GM18517 (cell line): ENCODE measurements around the gene MYO5B.
"Not testable (repeated sequence)": the region's sequence is repeated elsewhere in the genome, so short reads cannot be mapped to it uniquely, and the experiment has no call there.

Experiments used
- ATAC-seq: cut with Tn5 transposase; IDR thresholded peaks from one replicate; pipeline ENCODE4 v1.9.1; 2021; ENCODE audit warnings: mild to moderate bottlenecking, moderate library complexity; ENCODE audit not compliant: unreplicated experiment

Gene MYO5B

GRCh38 chr18:50194631-50195532, at the start of gene MYO5B:
MYO5B (minus strand) TSS chr18:50195147; CDS start chr18:50194793, 354 bp downstream.
- ATAC-seq: peak; percentile 69

- ATAC-seq: not testable (repeated sequence)
These were observed 46.8 kb upstream of the MYO5B start for GRCh38 chr18:50241768-50242167.

GRCh38 chr18:50240080-50240563, 45.2 kb upstream of the MYO5B start:
- ATAC-seq: no peak

GRCh38 chr18:50232419-50232818, 37.5 kb upstream of the MYO5B start:
- ATAC-seq: no peak

GRCh38 chr18:50231621-50232020, 36.7 kb upstream of the MYO5B start:
- no peak for ATAC-seq

GRCh38 chr18:50220249-50220648, 25.3 kb upstream of the MYO5B start:
- ATAC-seq: not testable (repeated sequence)

GRCh38 chr18:50218432-50219197, 23.7 kb upstream of the MYO5B start:
- ATAC-seq: no peak

GRCh38 chr18:50209311-50209710, 14.4 kb upstream of the MYO5B start:
- ATAC-seq: no peak

GRCh38 chr18:50207722-50208121, 12.8 kb upstream of the MYO5B start:
- ATAC-seq: no peak

GRCh38 chr18:50203801-50204604, 9.1 kb upstream of the MYO5B start:
- no peak for ATAC-seq

- ATAC-seq: no peak
These were observed 6.6 kb upstream of the MYO5B start for GRCh38 chr18:50201476-50202018.

- ATAC-seq: no peak
These were observed 5.0 kb upstream of the MYO5B start for GRCh38 chr18:50199921-50200320.

- no peak for ATAC-seq
These were observed 4.5 kb upstream of the MYO5B start for GRCh38 chr18:50199346-50199855.

GRCh38 chr18:50196261-50196660, 1.3 kb upstream of the MYO5B start:
- no peak for ATAC-seq

GRCh38 chr18:50195689-50196088, 742 bp upstream of the MYO5B start:
- ATAC-seq: no peak

- ATAC-seq: no peak
These were observed 934 bp downstream of the MYO5B start for GRCh38 chr18:50193796-50194630.

GRCh38 chr18:50192995-50193795, 1.8 kb downstream of the MYO5B start:
- no peak for ATAC-seq

- no peak for ATAC-seq
These were observed 4.0 kb downstream of the MYO5B start for GRCh38 chr18:50190926-50191325.

GRCh38 chr18:50190236-50190635, 4.7 kb downstream of the MYO5B start:
- no peak for ATAC-seq
